GM23338 (cell line): ENCODE results near the gene ACOT11. TPM values are rescaled to one million over a fixed set of nuclear protein-coding genes. Genes with fewer than 3 reads are reported as not detected.
A peak's percentile ranks its signal among the peaks of the same experiment; 100 is the strongest.

Experiments
- ATAC-seq: fragments of 200-7000 bp; cut with Tn5 transposase; 3 replicates; pipeline ENCODE4 v1.9.1; 2020
- DNase-seq: peaks from one replicate; pipeline ENCODE4 v3.0.0-alpha.2; 2015; ENCODE audit warnings: low spot score
- H2AFZ ChIP-seq: fragments of 200-600 bp; sonication (generic); 2 replicates; pipeline ENCODE4 v1.8.0; 2016; ENCODE audit warnings: antibody characterized with exemption, mild to moderate bottlenecking, moderate library complexity
- H3F3A ChIP-seq: fragments of 200-600 bp; sonication (generic); replicated peaks from 2 replicates; pipeline ENCODE4 v1.8.0; 2017; ENCODE audit warnings: antibody characterized with exemption, mixed run types, low read depth
- H3K27ac ChIP-seq: fragments of 200-600 bp; sonication (generic); 2 replicates; pipeline ENCODE4 v1.6.1; 2016; ENCODE audit warnings: low read depth
- H3K27me3 ChIP-seq: fragments of 200-600 bp; sonication (generic); 2 replicates; pipeline ENCODE4 v1.8.0; 2016; ENCODE audit warnings: mild to moderate bottlenecking, mixed run types, moderate library complexity; ENCODE audit not compliant: insufficient read depth
- H3K36me3 ChIP-seq: fragments of 200-600 bp; sonication (generic); 2 replicates; pipeline ENCODE4 v1.8.0; 2016; ENCODE audit warnings: mild to moderate bottlenecking; ENCODE audit not compliant: insufficient read depth
- H3K4me1 ChIP-seq: fragments of 200-600 bp; sonication (generic); 2 replicates; pipeline ENCODE4 v1.8.0; 2016; ENCODE audit warnings: mild to moderate bottlenecking, moderate library complexity; ENCODE audit not compliant: insufficient read depth
- H3K4me2 ChIP-seq: fragments of 200-600 bp; sonication (generic); 2 replicates; pipeline ENCODE4 v1.7.1; 2017; ENCODE audit warnings: mixed run types
- H3K4me3 ChIP-seq: fragments of 200-600 bp; sonication (generic); 2 replicates; pipeline ENCODE4 v1.6.1; 2016; ENCODE audit warnings: mixed run types
- H3K79me2 ChIP-seq: fragments of 200-600 bp; sonication (generic); replicated peaks from 2 replicates; pipeline ENCODE4 v1.8.0; 2017; ENCODE audit warnings: mild to moderate bottlenecking; ENCODE audit not compliant: insufficient read depth
- H3K9me2 ChIP-seq: fragments of 200-600 bp; sonication (generic); 2 replicates; pipeline ENCODE4 v1.8.0; 2017; ENCODE audit not compliant: insufficient read depth
- H4K20me1 ChIP-seq: fragments of 200-600 bp; sonication (generic); replicated peaks from 2 replicates; pipeline ENCODE4 v1.8.0; 2017; ENCODE audit warnings: mild to moderate bottlenecking; ENCODE audit not compliant: insufficient read depth
- H3K27ac Mint-ChIP-seq: 2 replicates; pipeline ENCODE4 v1.8.0; 2020; ENCODE audit warnings: inconsistent platforms, mild to moderate bottlenecking, moderate library complexity, mixed read lengths
- H3K27me3 Mint-ChIP-seq: 3 replicates; pipeline ENCODE4 v1.8.0; 2022; ENCODE audit warnings: low read depth, mild to moderate bottlenecking, moderate library complexity, mixed read lengths, inconsistent platforms; ENCODE audit not compliant: insufficient read depth, poor library complexity
- H3K36me3 Mint-ChIP-seq: 3 replicates; pipeline ENCODE4 v1.8.0; 2021; ENCODE audit warnings: low read depth, mild to moderate bottlenecking, inconsistent platforms, moderate library complexity, mixed read lengths
- H3K4me1 Mint-ChIP-seq: 3 replicates; pipeline ENCODE4 v1.8.0; 2020; ENCODE audit warnings: mild to moderate bottlenecking, inconsistent platforms, mixed read lengths
- H3K4me3 Mint-ChIP-seq: 3 replicates; pipeline ENCODE4 v1.8.0; 2021; ENCODE audit warnings: moderate library complexity, mild to moderate bottlenecking, inconsistent platforms, mixed read lengths
- H3K9me3 Mint-ChIP-seq: 3 replicates; pipeline ENCODE4 v1.8.0; 2020; ENCODE audit warnings: moderate library complexity, mild to moderate bottlenecking, inconsistent platforms, mixed read lengths
- CREB1 ChIP-seq: fragments of 250-450 bp; sonication (Bioruptor Pico); IDR thresholded peaks from 2 replicates; pipeline ENCODE4 v1.5.0; 2020; ENCODE audit warnings: low read depth, mild to moderate bottlenecking, moderate library complexity
- EZH2 ChIP-seq: fragments of 200-600 bp; sonication (generic); IDR thresholded peaks from one replicate; pipeline ENCODE4 v1.8.0; 2017; ENCODE audit warnings: antibody characterized with exemption, mild to moderate bottlenecking, low read depth; ENCODE audit not compliant: unreplicated experiment
- EZH2phosphoT487 ChIP-seq: fragments of 200-600 bp; sonication (generic); IDR thresholded peaks from one replicate; pipeline ENCODE4 v1.8.1; 2018; ENCODE audit warnings: antibody characterized with exemption; ENCODE audit not compliant: unreplicated experiment
- JUNB ChIP-seq: IDR thresholded peaks from one replicate; pipeline ENCODE4 v1.6.1; 2016; ENCODE audit warnings: antibody characterized with exemption; ENCODE audit not compliant: unreplicated experiment
- NANOG ChIP-seq: IDR thresholded peaks from 2 replicates; pipeline ENCODE4 v1.6.1; 2016; ENCODE audit warnings: antibody characterized with exemption, borderline replicate concordance
- POLR2AphosphoS5 ChIP-seq: IDR thresholded peaks from 2 replicates; pipeline ENCODE4 v1.6.1; 2016; ENCODE audit warnings: antibody characterized with exemption, low read depth
- STAT1 ChIP-seq: IDR thresholded peaks from one replicate; pipeline ENCODE4 v1.6.1; 2016; ENCODE audit warnings: antibody characterized with exemption; ENCODE audit not compliant: unreplicated experiment
- ZNF114 ChIP-seq: fragments of 250-450 bp; sonication (Bioruptor Pico); IDR thresholded peaks from 2 replicates; pipeline ENCODE4 v1.5.0; 2020; ENCODE audit warnings: mild to moderate bottlenecking, moderate library complexity
- ZNF331 ChIP-seq: fragments of 250-450 bp; sonication (Bioruptor Pico); IDR thresholded peaks from 2 replicates; pipeline ENCODE4 v1.5.0; 2020; ENCODE audit warnings: low read depth, mild to moderate bottlenecking, moderate library complexity
- polyA plus RNA-seq: library from polyadenylated mRNA; unstranded; fragments of >200 nt; fragmentation: Nextera tagmentation; extraction: Ambion mirVana; gene quantifications from 2 replicates; pipeline ENCODE4 v1.2.1, GENCODE V29; 2016
- total RNA-seq: library from RNA; depleted of rRNA; stranded (reverse); fragments of >200 nt; shearing (Covaris generic); gene quantifications from 2 replicates; pipeline ENCODE4 v1.2.3, GENCODE V29; 2014
- TF ChIP-seq, protein P1 (sequence below): IDR thresholded peaks from one replicate; pipeline ENCODE4 v1.6.1; 2018; ENCODE audit warnings: antibody characterized with exemption; ENCODE audit not compliant: unreplicated experiment
- TF ChIP-seq, protein P2 (sequence below), 2 experiments: fragments of 200-600 bp in 1 of 2; sonication (generic) in 1 of 2; conservative IDR thresholded peaks; 2 replicates each; pipeline versions ENCODE4 v1.5.1 to v1.6.1; 2016 to 2017; ENCODE audit warnings: antibody characterized with exemption in 2 of 2, low read depth in 2 of 2, mild to moderate bottlenecking in 2 of 2, moderate library complexity in 1 of 2
- TF ChIP-seq, protein P3 (sequence below): fragments of 250-450 bp; sonication (Bioruptor Pico); IDR thresholded peaks from 2 replicates; pipeline ENCODE4 v1.5.0; 2020; ENCODE audit warnings: mild to moderate bottlenecking, moderate library complexity
- TF ChIP-seq, protein P4 (sequence below): IDR thresholded peaks from 2 replicates; pipeline ENCODE4 v1.6.1; 2016; ENCODE audit warnings: antibody characterized with exemption

ACOT11 gene
- total and polyA plus RNA-seq, 2 experiments from 2014 or later: 1.6 to 2.7 TPM

DNA sequence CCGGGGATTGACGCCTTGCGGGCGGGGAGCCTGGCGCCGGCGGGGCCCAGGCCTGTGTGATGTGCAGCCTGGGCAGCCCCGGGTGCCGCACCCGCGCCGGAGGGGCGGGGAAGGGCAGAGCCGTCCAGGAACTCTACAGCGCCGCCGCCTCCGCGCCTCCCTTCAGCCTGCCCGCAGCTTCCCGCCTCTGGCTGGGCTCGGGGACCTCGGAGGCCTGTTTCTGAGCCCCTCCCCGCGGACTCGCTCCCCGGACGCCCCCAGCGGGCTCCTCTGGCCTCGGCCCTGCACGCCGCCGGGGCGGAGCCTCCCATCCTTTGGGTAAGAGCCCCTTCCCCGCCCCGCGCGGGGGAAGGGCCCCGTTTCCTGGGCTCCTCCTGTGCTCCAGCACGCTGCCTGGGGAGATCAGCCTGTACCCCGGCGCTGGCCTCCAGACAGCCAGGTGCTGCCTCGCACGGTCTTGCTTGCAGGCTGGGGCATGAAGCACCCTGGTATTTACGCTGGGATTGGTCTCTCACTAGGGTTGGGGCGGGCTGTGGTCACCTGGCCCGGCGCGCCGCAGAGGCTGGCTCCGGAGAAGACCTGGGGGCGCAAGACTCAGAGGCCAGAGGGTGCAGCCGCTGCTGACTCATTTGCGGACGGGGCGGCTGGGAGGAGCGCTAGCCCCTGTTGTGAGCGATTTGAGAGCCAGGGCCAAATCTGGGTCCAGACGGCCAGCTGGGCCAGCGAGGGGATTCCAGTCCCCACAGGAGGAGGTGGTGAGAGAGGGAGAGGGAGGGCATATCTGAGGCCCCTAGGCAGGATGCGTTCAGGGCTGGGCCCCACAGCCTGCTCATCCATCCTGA lies 5.7 kb upstream of the ACOT11 start:
- Mint-ChIP-seq H3K4me3 (peak overlapping the region; percentile 83), H3K36me3 (no peaks in the 10 kb centered on the region), H3K4me1 (peaks cover 25% of the 10 kb centered on the region), H3K27me3 (peaks cover 13% of the 10 kb centered on the region), H3K27ac (peak overlapping the region; percentile 93), H3K9me3 (no peaks in the 10 kb centered on the region)
- Histone ChIP-seq H3K36me3 (no peaks in the 10 kb centered on the region), H3K9me2 (no peaks in the 10 kb centered on the region), H3K4me2 (peak overlapping the region; percentile 91), H3K4me3 (peak overlapping the region; percentile 74), H2AFZ (peak overlapping the region; percentile 89), H3F3A (peaks cover 20% of the 10 kb centered on the region), H3K27ac (peak overlapping the region; percentile 98), H3K79me2 (no peaks in the 10 kb centered on the region), H3K4me1 (peaks cover 26% of the 10 kb centered on the region), H4K20me1 (no peaks in the 10 kb centered on the region), H3K27me3 (no peaks in the 10 kb centered on the region)
- DNase-seq (peak; percentile 91), ATAC-seq (peak; percentile 81)
- TF ChIP-seq, protein P1, sequence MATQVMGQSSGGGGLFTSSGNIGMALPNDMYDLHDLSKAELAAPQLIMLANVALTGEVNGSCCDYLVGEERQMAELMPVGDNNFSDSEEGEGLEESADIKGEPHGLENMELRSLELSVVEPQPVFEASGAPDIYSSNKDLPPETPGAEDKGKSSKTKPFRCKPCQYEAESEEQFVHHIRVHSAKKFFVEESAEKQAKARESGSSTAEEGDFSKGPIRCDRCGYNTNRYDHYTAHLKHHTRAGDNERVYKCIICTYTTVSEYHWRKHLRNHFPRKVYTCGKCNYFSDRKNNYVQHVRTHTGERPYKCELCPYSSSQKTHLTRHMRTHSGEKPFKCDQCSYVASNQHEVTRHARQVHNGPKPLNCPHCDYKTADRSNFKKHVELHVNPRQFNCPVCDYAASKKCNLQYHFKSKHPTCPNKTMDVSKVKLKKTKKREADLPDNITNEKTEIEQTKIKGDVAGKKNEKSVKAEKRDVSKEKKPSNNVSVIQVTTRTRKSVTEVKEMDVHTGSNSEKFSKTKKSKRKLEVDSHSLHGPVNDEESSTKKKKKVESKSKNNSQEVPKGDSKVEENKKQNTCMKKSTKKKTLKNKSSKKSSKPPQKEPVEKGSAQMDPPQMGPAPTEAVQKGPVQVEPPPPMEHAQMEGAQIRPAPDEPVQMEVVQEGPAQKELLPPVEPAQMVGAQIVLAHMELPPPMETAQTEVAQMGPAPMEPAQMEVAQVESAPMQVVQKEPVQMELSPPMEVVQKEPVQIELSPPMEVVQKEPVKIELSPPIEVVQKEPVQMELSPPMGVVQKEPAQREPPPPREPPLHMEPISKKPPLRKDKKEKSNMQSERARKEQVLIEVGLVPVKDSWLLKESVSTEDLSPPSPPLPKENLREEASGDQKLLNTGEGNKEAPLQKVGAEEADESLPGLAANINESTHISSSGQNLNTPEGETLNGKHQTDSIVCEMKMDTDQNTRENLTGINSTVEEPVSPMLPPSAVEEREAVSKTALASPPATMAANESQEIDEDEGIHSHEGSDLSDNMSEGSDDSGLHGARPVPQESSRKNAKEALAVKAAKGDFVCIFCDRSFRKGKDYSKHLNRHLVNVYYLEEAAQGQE: no peak
- TF ChIP-seq, protein P2, sequence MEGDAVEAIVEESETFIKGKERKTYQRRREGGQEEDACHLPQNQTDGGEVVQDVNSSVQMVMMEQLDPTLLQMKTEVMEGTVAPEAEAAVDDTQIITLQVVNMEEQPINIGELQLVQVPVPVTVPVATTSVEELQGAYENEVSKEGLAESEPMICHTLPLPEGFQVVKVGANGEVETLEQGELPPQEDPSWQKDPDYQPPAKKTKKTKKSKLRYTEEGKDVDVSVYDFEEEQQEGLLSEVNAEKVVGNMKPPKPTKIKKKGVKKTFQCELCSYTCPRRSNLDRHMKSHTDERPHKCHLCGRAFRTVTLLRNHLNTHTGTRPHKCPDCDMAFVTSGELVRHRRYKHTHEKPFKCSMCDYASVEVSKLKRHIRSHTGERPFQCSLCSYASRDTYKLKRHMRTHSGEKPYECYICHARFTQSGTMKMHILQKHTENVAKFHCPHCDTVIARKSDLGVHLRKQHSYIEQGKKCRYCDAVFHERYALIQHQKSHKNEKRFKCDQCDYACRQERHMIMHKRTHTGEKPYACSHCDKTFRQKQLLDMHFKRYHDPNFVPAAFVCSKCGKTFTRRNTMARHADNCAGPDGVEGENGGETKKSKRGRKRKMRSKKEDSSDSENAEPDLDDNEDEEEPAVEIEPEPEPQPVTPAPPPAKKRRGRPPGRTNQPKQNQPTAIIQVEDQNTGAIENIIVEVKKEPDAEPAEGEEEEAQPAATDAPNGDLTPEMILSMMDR (conservative IDR thresholded peaks at IDR 0.05; ENCODE audit: low read depth in 2 of 2): peak in 1 of 2 experiments; percentile 9; a peak in 1 of 4 replicates
- TF ChIP-seq EZH2 (no peak), JUNB (no peak), EZH2phosphoT487 (no peak), NANOG (no peak), ZNF331 (no peak), POLR2AphosphoS5 (peak; percentile 78), CREB1 (CRISPR knock-in tag) (no peak), STAT1 (no peak), ZNF114 (CRISPR knock-in tag) (no peak)
- TF ChIP-seq, protein P3, sequence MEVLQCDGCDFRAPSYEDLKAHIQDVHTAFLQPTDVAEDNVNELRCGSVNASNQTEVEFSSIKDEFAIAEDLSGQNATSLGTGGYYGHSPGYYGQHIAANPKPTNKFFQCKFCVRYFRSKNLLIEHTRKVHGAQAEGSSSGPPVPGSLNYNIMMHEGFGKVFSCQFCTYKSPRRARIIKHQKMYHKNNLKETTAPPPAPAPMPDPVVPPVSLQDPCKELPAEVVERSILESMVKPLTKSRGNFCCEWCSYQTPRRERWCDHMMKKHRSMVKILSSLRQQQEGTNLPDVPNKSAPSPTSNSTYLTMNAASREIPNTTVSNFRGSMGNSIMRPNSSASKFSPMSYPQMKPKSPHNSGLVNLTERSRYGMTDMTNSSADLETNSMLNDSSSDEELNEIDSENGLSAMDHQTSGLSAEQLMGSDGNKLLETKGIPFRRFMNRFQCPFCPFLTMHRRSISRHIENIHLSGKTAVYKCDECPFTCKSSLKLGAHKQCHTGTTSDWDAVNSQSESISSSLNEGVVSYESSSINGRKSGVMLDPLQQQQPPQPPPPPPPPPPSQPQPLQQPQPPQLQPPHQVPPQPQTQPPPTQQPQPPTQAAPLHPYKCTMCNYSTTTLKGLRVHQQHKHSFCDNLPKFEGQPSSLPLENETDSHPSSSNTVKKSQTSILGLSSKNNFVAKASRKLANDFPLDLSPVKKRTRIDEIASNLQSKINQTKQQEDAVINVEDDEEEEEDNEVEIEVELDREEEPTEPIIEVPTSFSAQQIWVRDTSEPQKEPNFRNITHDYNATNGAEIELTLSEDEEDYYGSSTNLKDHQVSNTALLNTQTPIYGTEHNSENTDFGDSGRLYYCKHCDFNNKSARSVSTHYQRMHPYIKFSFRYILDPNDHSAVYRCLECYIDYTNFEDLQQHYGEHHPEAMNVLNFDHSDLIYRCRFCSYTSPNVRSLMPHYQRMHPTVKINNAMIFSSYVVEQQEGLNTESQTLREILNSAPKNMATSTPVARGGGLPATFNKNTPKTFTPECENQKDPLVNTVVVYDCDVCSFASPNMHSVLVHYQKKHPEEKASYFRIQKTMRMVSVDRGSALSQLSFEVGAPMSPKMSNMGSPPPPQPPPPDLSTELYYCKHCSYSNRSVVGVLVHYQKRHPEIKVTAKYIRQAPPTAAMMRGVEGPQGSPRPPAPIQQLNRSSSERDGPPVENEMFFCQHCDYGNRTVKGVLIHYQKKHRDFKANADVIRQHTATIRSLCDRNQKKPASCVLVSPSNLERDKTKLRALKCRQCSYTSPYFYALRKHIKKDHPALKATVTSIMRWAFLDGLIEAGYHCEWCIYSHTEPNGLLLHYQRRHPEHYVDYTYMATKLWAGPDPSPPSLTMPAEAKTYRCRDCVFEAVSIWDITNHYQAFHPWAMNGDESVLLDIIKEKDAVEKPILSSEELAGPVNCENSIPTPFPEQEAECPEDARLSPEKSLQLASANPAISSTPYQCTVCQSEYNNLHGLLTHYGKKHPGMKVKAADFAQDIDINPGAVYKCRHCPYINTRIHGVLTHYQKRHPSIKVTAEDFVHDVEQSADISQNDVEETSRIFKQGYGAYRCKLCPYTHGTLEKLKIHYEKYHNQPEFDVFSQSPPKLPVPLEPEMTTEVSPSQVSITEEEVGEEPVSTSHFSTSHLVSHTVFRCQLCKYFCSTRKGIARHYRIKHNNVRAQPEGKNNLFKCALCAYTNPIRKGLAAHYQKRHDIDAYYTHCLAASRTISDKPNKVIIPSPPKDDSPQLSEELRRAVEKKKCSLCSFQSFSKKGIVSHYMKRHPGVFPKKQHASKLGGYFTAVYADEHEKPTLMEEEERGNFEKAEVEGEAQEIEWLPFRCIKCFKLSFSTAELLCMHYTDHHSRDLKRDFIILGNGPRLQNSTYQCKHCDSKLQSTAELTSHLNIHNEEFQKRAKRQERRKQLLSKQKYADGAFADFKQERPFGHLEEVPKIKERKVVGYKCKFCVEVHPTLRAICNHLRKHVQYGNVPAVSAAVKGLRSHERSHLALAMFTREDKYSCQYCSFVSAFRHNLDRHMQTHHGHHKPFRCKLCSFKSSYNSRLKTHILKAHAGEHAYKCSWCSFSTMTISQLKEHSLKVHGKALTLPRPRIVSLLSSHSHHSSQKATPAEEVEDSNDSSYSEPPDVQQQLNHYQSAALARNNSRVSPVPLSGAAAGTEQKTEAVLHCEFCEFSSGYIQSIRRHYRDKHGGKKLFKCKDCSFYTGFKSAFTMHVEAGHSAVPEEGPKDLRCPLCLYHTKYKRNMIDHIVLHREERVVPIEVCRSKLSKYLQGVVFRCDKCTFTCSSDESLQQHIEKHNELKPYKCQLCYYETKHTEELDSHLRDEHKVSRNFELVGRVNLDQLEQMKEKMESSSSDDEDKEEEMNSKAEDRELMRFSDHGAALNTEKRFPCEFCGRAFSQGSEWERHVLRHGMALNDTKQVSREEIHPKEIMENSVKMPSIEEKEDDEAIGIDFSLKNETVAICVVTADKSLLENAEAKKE (CRISPR knock-in tag): no peak
- TF ChIP-seq, protein P4, sequence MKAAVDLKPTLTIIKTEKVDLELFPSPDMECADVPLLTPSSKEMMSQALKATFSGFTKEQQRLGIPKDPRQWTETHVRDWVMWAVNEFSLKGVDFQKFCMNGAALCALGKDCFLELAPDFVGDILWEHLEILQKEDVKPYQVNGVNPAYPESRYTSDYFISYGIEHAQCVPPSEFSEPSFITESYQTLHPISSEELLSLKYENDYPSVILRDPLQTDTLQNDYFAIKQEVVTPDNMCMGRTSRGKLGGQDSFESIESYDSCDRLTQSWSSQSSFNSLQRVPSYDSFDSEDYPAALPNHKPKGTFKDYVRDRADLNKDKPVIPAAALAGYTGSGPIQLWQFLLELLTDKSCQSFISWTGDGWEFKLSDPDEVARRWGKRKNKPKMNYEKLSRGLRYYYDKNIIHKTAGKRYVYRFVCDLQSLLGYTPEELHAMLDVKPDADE: no peak
